GM18520 (cell line): ENCODE results near the gene PTCRA.

Experiments used
- ATAC-seq: cut with Tn5 transposase; IDR thresholded peaks from one replicate; pipeline ENCODE4 v1.9.1; 2021; ENCODE audit not compliant: unreplicated experiment

PTCRA gene

DNA sequence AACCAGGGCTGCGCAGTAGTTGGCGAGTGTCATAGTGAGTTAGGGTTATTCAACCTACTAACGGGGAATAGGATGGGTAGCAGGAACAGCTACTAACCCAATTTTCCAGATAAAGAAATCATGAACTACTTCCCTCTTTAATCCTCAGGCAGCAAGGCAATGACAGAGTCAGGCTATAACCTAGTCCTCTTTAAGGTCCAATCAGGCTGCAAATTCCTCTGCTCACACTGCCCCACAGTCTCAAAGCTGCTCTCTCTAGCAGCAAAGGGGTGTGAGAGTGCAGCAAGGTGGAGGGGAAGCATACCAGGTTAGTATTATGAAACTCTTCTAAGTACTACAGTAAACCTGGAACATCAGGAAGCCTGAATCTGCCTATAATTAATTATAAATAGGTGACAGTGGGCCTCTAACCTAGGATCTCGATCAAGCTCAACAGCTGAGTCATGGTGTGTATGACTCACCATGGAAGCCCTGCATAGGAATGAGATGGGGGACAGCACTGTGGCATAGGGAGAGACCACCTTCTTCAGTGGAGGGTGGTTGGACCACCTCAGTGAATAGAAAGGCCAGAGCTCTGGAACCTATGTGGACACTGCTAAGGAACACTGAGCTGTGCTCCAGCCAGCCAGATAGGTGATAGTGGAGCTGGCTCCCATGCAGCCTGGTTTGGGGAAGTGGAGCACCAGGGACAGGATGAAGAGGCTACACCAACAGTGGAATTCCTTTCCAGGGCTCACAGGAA lies 55.2 kb downstream of the PTCRA start:
- no peak for ATAC-seq

DNA sequence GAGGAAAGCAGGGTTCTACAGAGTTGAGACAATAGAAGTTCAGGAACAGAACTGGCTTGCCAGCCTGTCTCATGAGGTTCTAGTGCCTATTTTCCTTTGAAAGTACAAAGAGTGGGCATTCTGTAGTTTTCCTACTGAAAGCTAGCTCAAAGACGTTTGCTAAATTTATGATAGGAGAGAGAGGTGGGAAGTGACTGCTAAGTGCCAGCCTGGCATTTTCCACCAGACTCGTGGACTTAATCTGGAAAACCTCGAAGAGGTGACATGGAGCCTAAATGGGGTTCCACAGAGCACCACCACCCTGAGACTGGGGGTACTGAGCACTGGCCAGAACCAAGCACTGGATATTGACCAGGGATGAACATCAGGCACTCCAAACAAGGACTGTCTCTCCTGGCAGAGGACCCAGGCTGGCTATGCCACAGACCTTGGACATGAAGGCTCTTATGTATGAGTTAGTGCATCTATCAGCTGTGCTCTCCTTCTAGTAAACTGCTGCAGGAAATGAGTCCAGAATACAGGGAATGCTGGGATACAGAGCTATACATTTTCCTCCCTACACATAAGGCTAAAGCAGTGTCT lies 56.0 kb downstream of the PTCRA start:
- ATAC-seq = no peak

DNA sequence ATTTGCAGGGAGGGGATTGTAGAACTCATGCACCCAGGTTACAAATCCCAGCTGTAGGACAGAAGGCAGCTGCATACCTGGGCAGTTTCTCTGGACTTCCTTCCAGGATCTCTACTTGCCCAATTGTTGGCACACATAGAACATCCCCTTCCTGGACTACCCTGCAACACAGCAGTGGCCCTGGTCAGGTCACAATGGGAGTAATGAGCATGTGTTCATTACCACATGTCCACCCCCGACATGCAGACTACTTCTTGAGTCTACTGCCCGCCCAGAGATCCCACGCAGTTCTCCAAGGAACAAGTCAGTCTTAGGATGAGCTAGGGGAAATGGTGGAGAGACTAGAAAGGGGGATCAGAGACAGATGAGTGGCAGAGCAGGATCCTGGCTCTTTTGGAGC lies 58.1 kb downstream of the PTCRA start:
- ATAC-seq = no peak

DNA sequence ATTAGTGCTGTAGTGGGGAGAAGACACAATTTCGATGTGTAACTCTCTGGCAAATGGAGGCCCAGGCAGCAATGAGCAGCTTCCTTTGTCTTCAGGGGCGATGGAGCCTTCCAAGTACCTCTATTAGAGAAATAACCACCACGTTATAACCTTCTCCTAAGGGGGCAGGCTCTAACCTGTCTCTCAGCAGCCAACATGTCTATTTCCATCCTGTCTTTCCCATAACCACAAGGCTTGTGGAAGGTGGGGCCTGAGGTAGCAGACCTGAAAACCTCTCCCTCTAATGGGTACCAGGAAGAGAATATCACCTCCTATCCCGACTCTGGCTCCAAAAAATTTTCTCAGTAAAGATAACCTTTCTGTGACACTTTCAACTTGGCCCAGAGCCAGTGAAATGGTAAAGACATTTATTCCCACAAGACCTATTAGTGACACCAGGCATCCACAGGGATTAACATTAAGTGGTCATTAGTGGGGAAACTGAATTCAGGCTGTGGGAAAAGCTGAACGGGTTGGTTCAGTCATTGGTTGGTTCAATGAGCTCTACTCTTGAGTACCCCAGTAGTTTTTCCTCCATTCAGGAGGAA lies 59.2 kb downstream of the PTCRA start:
- ATAC-seq = no peak
